ENCODE results near the gene SLC25A48. TPM values are rescaled to one million over a fixed set of nuclear protein-coding genes. Genes with fewer than 3 reads are reported as not detected.

Gene SLC25A48
- total RNA-seq, 1 donor from 2014 or later = not detected

DNA sequence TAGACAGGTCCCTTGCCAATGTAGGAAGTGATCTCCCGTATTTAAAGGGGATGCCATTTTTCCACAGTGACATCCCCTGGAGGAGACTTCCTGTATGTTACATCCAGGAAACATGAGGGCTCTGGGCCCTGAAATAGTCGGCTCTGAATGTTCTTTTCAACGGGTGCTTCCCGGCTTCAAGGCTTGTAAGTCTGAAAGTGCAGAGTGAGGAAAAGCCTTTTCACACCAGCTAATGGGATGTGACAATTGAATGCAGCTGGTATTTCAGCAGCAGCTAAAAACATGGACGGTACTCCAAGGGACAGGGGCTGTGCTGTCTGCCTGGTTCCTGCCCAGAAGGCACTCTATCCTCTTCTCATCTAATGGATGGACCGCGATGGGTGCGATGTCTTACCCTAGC is 59.8 kb downstream of the SLC25A48 start:
- no peaks in the 10 kb centered on the region for H3K36me3 ChIP-seq (ENCODE audit: control insufficient read depth, insufficient read depth, low read length)
- H3K4me3 ChIP-seq (ENCODE audit: low read depth, low read length) = no peak overlapping the region
- FAIRE-seq (peak; percentile 62), DNase-seq (ENCODE audit: low read depth) (no peak)
- peaks cover 6% of the 10 kb centered on the region for H3K27me3 ChIP-seq (ENCODE audit: control insufficient read depth, insufficient read depth, low read length)
- TF ChIP-seq, protein P1, sequence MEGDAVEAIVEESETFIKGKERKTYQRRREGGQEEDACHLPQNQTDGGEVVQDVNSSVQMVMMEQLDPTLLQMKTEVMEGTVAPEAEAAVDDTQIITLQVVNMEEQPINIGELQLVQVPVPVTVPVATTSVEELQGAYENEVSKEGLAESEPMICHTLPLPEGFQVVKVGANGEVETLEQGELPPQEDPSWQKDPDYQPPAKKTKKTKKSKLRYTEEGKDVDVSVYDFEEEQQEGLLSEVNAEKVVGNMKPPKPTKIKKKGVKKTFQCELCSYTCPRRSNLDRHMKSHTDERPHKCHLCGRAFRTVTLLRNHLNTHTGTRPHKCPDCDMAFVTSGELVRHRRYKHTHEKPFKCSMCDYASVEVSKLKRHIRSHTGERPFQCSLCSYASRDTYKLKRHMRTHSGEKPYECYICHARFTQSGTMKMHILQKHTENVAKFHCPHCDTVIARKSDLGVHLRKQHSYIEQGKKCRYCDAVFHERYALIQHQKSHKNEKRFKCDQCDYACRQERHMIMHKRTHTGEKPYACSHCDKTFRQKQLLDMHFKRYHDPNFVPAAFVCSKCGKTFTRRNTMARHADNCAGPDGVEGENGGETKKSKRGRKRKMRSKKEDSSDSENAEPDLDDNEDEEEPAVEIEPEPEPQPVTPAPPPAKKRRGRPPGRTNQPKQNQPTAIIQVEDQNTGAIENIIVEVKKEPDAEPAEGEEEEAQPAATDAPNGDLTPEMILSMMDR (IDR thresholded peaks at IDR 0.05; ENCODE audit: insufficient read depth, low read length, severe bottlenecking) = no peak

DNA sequence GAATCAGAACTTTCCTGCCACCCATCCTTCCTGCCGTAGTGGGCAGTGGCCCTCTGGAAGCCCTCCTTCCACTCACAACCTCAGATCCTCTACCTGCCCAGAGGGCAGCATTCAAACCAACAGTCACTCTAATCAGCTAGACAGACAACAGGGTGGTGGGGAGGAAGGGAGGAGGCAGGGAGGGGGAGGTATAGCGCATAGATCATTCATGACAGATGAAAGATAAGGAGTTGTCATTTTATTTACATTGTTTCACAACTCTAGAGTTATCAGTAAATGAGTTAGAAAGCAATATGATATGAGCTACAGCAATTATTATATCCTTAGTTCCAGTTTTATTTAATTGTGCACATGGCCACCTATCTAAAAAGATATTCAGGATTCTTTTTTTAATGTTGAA is 60.3 kb downstream of the SLC25A48 start:
- peaks cover 6% of the 10 kb centered on the region for H3K27me3 ChIP-seq (ENCODE audit: control insufficient read depth, insufficient read depth, low read length)
- TF ChIP-seq, protein P1 (IDR thresholded peaks at IDR 0.05; ENCODE audit: insufficient read depth, low read length, severe bottlenecking) = no peak
- no peaks in the 10 kb centered on the region for H3K36me3 ChIP-seq (ENCODE audit: control insufficient read depth, insufficient read depth, low read length)
- DNase-seq (ENCODE audit: low read depth) (no peak), FAIRE-seq (no peak)
- no peak overlapping the region for H3K4me3 ChIP-seq (ENCODE audit: low read depth, low read length)

DNA sequence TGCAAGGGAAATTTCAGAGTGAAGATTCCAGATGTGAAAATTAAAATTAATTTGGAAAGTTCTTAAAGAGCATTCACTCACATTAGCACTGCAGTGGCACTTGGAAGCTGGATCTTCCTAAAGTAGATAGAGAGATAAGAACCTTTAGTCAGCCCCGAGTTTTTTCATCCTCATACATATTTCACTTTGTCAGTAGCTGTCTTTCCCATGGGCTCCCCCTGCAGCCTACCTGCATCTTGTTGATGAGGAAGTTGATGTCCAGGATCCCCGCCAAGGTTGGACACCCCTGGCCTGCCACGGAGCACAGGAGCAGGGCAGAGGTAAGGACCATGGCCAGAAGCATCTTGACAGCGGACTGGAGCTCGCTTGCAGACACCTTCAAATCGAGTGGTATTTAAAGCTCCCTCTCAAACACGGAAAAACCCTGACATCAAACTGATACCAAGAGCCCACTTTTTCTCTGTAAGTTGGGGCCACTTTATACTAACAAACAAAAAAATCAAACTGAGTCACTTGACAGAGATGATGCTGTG is 61.1 kb downstream of the SLC25A48 start, which contains the start of gene IL9:
IL9 (minus strand) TSS at position 368 of the 533 bp plus-strand sequence; CDS start at position 343, 25 bp downstream.
- TF ChIP-seq, protein P1 (IDR thresholded peaks at IDR 0.05; ENCODE audit: insufficient read depth, low read length, severe bottlenecking) = no peak
- no peak for DNase-seq (ENCODE audit: low read depth)
- Histone ChIP-seq H3K36me3 (ENCODE audit: control insufficient read depth, insufficient read depth, low read length) (no peaks in the 10 kb centered on the region), H3K4me3 (ENCODE audit: low read depth, low read length) (no peak within 1 kb of the TSS), H3K27me3 (ENCODE audit: control insufficient read depth, insufficient read depth, low read length) (peaks cover 6% of the 10 kb centered on the region)
- no peak for FAIRE-seq

DNA sequence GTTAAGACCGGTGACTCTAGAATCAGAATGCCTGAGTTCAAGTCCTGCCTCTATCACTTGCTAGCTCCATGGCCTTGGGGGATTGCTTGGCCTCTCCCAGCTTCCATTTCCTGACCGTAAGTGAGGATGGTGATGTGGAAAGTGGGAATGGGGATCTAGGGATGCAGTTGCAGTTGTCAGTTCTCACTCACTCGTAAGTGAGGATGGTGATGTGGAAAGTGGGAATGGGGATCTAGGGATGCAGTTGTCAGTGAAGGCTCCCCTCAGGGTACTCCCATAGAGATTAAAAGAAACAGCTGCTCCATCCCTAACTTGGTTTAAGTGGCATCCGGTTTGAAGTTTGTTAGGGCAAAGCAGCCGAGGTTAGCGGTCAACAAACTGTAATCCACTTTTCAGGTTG is 64.2 kb downstream of the SLC25A48 start:
- FAIRE-seq (no peak), DNase-seq (ENCODE audit: low read depth) (no peak)
- TF ChIP-seq, protein P1 (IDR thresholded peaks at IDR 0.05; ENCODE audit: insufficient read depth, low read length, severe bottlenecking) = no peak
- Histone ChIP-seq H3K27me3 (ENCODE audit: control insufficient read depth, insufficient read depth, low read length) (peaks cover 14% of the 10 kb centered on the region), H3K36me3 (ENCODE audit: control insufficient read depth, insufficient read depth, low read length) (no peaks in the 10 kb centered on the region), H3K4me3 (ENCODE audit: low read depth, low read length) (no peak overlapping the region)

DNA sequence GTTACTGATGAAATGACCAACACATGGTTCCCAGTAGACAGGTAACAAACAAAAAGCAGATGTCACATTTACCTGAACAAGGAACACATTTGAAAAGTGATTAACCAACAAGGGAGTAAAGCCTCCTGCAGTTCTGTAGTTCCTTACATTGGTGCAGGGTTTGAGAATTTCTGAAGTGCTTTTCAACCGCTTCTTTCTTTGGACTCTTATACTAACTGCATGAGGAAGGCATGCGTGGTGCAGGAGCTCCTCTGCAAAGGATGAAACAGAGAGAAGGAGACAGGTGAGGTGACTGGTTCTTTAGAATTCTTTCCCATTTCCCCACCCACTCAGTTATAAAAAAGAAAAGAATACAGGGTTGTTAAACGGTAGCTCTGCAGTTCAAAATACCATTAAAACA is 65.8 kb downstream of the SLC25A48 start:
- no peak for DNase-seq (ENCODE audit: low read depth)
- FAIRE-seq = no peak
- Histone ChIP-seq H3K27me3 (ENCODE audit: control insufficient read depth, insufficient read depth, low read length) (peaks cover 14% of the 10 kb centered on the region), H3K36me3 (ENCODE audit: control insufficient read depth, insufficient read depth, low read length) (no peaks in the 10 kb centered on the region), H3K4me3 (ENCODE audit: low read depth, low read length) (no peak overlapping the region)
- TF ChIP-seq, protein P1 (IDR thresholded peaks at IDR 0.05; ENCODE audit: insufficient read depth, low read length, severe bottlenecking) = no peak

DNA sequence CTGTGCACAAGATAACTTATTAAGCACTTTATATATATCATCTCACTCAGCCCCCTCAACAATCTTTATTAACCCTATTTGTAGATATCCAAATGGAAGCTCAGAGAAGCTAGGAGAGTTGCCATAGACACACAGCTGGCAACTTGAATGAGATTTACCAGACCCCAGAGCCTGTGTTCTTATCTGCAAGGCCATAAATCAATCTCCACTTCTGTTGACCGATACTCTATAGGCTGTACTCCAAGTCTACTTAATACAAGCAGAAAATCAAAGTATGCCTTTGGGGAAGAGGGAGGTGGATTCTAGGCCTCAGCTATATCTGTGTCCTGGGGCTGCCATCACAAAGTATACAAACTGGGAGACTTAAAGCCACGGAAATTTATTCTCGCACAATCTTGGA is 67.2 kb downstream of the SLC25A48 start:
- peaks cover 14% of the 10 kb centered on the region for H3K27me3 ChIP-seq (ENCODE audit: control insufficient read depth, insufficient read depth, low read length)
- FAIRE-seq (no peak), DNase-seq (ENCODE audit: low read depth) (no peak)
- H3K36me3 ChIP-seq (ENCODE audit: control insufficient read depth, insufficient read depth, low read length) = no peaks in the 10 kb centered on the region
- no peak overlapping the region for H3K4me3 ChIP-seq (ENCODE audit: low read depth, low read length)
- TF ChIP-seq, protein P1 (IDR thresholded peaks at IDR 0.05; ENCODE audit: insufficient read depth, low read length, severe bottlenecking) = no peak

Measured in bronchial epithelial cell (primary cell).